NCI-H2227 (cell line): ENCODE data around the gene S100P.
"Not testable (repeated sequence)": the region's sequence is repeated elsewhere in the genome, so short reads cannot be mapped to it uniquely, and the experiment has no call there.

Experiments used
- DNase-seq: peaks from one replicate; lab custom pipeline; 2025; ENCODE audit not compliant: unreplicated experiment; lab: John Stamatoyannopoulos, UW

The S100P gene

GRCh38 chr4:6693231-6694176 is at the start of gene S100P:
TSS of gene S100P (plus strand) at chr4:6693878. CDS start at chr4:6693933, 55 bp downstream.
- DNase-seq = no peak

- DNase-seq = no peak
Observed at GRCh38 chr4:6644792-6645530, 48.7 kb upstream of the S100P start.

- DNase-seq = no peak
Observed at GRCh38 chr4:6647169-6647568, 46.5 kb upstream of the S100P start.

GRCh38 chr4:6647582-6648230 is 46.0 kb upstream of the S100P start:
- no peak for DNase-seq

GRCh38 chr4:6649216-6649615 is 44.5 kb upstream of the S100P start:
- no peak for DNase-seq

GRCh38 chr4:6654211-6654610 is 39.5 kb upstream of the S100P start:
- not testable (repeated sequence) for DNase-seq

GRCh38 chr4:6655291-6655690 is 38.4 kb upstream of the S100P start:
- not testable (repeated sequence) for DNase-seq

GRCh38 chr4:6655924-6656323 is 37.8 kb upstream of the S100P start:
- no peak for DNase-seq

- DNase-seq = no peak
Observed at GRCh38 chr4:6657242-6658208, 36.2 kb upstream of the S100P start.

- DNase-seq = no peak
Observed at GRCh38 chr4:6658209-6658595, 35.5 kb upstream of the S100P start.

GRCh38 chr4:6658597-6659075 is 35.0 kb upstream of the S100P start:
- no peak for DNase-seq

- DNase-seq = no peak
Observed at GRCh38 chr4:6659897-6660296, 33.8 kb upstream of the S100P start.

GRCh38 chr4:6660430-6660829 is 33.2 kb upstream of the S100P start:
- no peak for DNase-seq

- DNase-seq = no peak
Observed at GRCh38 chr4:6662591-6662990, 31.1 kb upstream of the S100P start.

GRCh38 chr4:6663596-6664393 is 29.9 kb upstream of the S100P start:
- DNase-seq = no peak

GRCh38 chr4:6665320-6665654 is 28.4 kb upstream of the S100P start:
- no peak for DNase-seq

- no peak for DNase-seq
Observed at GRCh38 chr4:6668391-6668790, 25.3 kb upstream of the S100P start.

- DNase-seq = no peak
Observed at GRCh38 chr4:6671648-6672047, 22.0 kb upstream of the S100P start.

- no peak for DNase-seq
Observed at GRCh38 chr4:6672131-6672530, 21.5 kb upstream of the S100P start.
